PC-3 (cell line): ENCODE results near the gene DOCK4.

Source experiments
- CTCF ChIP-seq: fragments of 300-600 bp; sonication (generic); conservative IDR thresholded peaks from 2 replicates; pipeline ENCODE4 v1.5.1; 2017; ENCODE audit warnings: antibody characterized with exemption, low read depth, mild to moderate bottlenecking, low read length
- EZH2 ChIP-seq: fragments of 300-600 bp; sonication (generic); IDR thresholded peaks from one replicate; pipeline ENCODE4 v1.6.1; 2017; ENCODE audit warnings: antibody characterized with exemption, mild to moderate bottlenecking, low read length; ENCODE audit not compliant: unreplicated experiment
- EZH2phosphoT487 ChIP-seq: fragments of 300-600 bp; sonication (generic); IDR thresholded peaks from 2 replicates; pipeline ENCODE4 v1.6.1; 2018; ENCODE audit warnings: mild to moderate bottlenecking, antibody characterized with exemption, low read length, borderline replicate concordance

GRCh38 chr7:111758332-111758731 lies 447.9 kb downstream of the DOCK4 start:
- no peak for TF ChIP-seq EZH2
- no peak for TF ChIP-seq CTCF
- no peak for TF ChIP-seq EZH2phosphoT487
